PC-9 (cell line): ENCODE results near the gene KPNA1. TPM values are rescaled to one million over a fixed set of nuclear protein-coding genes. Genes with fewer than 3 reads are reported as not detected.

ENCODE experiments used
- BruUV-seq: library from RNA; stranded (reverse); fragments of 400-500 nt; replicated peaks from 2 replicates; lab custom pipeline; 2021; lab: Mats Ljungman, UMichigan
- CTCF ChIA-PET: fragments of 300-600 bp; sonication (Branson Sonifier 250); formaldehyde crosslinking; loops from one replicate; lab custom pipeline; 2022; ENCODE audit warnings: antibody characterized with exemption; lab: Charles Lee
- POLR2A ChIA-PET: fragments of 300-600 bp; sonication (Branson Sonifier 250); formaldehyde crosslinking; loops from one replicate; lab custom pipeline; 2022; ENCODE audit warnings: antibody characterized with exemption; ENCODE audit not compliant: unreplicated experiment; lab: Charles Lee
- DNase-seq, 2 experiments: peaks; one replicate each; pipeline versions ENCODE4 v3.0.0 to v3.0.0-alpha.2; 2015 to 2022; ENCODE audit warnings: mixed read lengths in 1 of 2
- H2AFZ ChIP-seq: fragments of 200-600 bp; sonication (generic); 2 replicates; pipeline ENCODE4 v1.8.1; 2017; ENCODE audit warnings: antibody characterized with exemption
- H3F3A ChIP-seq: fragments of 200-600 bp; sonication (generic); 2 replicates; pipeline ENCODE4 v1.8.1; 2017; ENCODE audit warnings: antibody characterized with exemption, mild to moderate bottlenecking, low read depth; ENCODE audit not compliant: insufficient read depth
- H3K27ac ChIP-seq: fragments of 200-600 bp; sonication (generic); 2 replicates; pipeline ENCODE4 v1.6.1; 2016; ENCODE audit warnings: mixed run types
- H3K27me3 ChIP-seq: fragments of 200-600 bp; sonication (generic); 2 replicates; pipeline ENCODE4 v1.6.1; 2016; ENCODE audit warnings: low read depth, mixed run types; ENCODE audit not compliant: insufficient read depth
- H3K36me3 ChIP-seq: fragments of 200-600 bp; sonication (generic); 2 replicates; pipeline ENCODE4 v1.6.1; 2016; ENCODE audit warnings: low read depth, mixed run types
- H3K4me1 ChIP-seq: fragments of 200-600 bp; sonication (generic); replicated peaks from 2 replicates; pipeline ENCODE4 v1.6.1; 2016; ENCODE audit warnings: mixed run types; ENCODE audit not compliant: insufficient read depth
- H3K4me2 ChIP-seq: fragments of 200-600 bp; sonication (generic); 2 replicates; pipeline ENCODE4 v1.6.1; 2017; ENCODE audit warnings: mixed run types
- H3K4me3 ChIP-seq: fragments of 200-600 bp; sonication (generic); 2 replicates; pipeline ENCODE4 v1.6.1; 2016; ENCODE audit warnings: mixed run types
- H3K79me2 ChIP-seq: fragments of 200-600 bp; sonication (generic); 2 replicates; pipeline ENCODE4 v1.6.1; 2017; ENCODE audit warnings: low read depth, mixed run types
- H3K9me2 ChIP-seq: fragments of 200-600 bp; sonication (generic); 2 replicates; pipeline ENCODE4 v1.8.1; 2017; ENCODE audit warnings: mild to moderate bottlenecking; ENCODE audit not compliant: insufficient read depth
- H3K9me3 ChIP-seq: fragments of 200-600 bp; sonication (generic); 2 replicates; pipeline ENCODE4 v1.8.1; 2016; ENCODE audit warnings: low read depth; ENCODE audit not compliant: insufficient read depth
- H4K20me1 ChIP-seq: fragments of 200-600 bp; sonication (generic); 2 replicates; pipeline ENCODE4 v1.8.1; 2017; ENCODE audit not compliant: insufficient read depth
- CTCF ChIP-seq: fragments of 200-600 bp; sonication (generic); conservative IDR thresholded peaks from 2 replicates; pipeline ENCODE4 v1.6.1; 2017; ENCODE audit warnings: mixed run types, antibody characterized with exemption, mild to moderate bottlenecking, moderate library complexity
- EZH2 ChIP-seq: fragments of 200-600 bp; sonication (generic); IDR thresholded peaks from 2 replicates; pipeline ENCODE4 v1.8.0; 2017; ENCODE audit warnings: antibody characterized with exemption, low read depth
- intact Hi-C: fragments of 100-400 bp; cut with micrococcal nuclease; formaldehyde crosslinking; loops from one replicate; pipeline ENCODE4 v1.10.0; 2022; ENCODE audit not compliant: unreplicated experiment
- total RNA-seq: library from RNA; stranded (reverse); gene quantifications from 2 replicates; pipeline ENCODE4 v1.2.3, GENCODE V29; 2021

The KPNA1 gene
- total RNA-seq, 1 experiment from 2014 or later: 89.2 TPM

DNA sequence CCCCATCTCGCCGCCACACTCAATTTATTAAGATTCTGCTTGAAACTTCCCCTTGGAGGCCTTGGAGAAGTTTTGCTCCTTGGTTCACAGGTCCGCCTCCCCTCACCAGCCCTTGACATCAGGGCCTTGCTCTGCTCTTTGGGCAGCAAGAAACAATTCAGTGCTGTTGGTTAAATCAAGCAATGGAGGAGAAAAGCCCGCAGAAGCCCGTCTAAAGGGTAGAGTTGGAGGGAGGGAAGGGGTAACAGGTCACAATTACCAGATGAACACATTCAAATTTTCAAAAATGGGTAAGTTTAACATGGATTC is 48.9 kb upstream of the KPNA1 start:
- ChIA-PET POLR2A (interaction anchor here (0.6 to 1.1 kb wide), 3 partner anchors 67 to 329 kb away, joined by 3 to 8 read pairs (median 4); no protein-coding TSS in a partner anchor), CTCF (interaction anchor here (1.1 kb wide), 1 partner anchor 116 kb away, joined by 6 read pairs; no protein-coding TSS in a partner anchor)
- H3K4me2 ChIP-seq: peak overlapping the region; percentile 99
- peak overlapping the region; percentile 72 for H3K27ac ChIP-seq
- BruUV-seq: TSS peak; percentile 64
- H3K4me1 ChIP-seq: peaks cover 14% of the 10 kb centered on the region; the same call in 1 of the 2 replicates
- intact Hi-C loops: loop anchor here (2.0 to 5.0 kb wide), 3 partner anchors 106 to 465 kb away; partner anchors contain the start of gene SLC49A4
- H3K4me3 ChIP-seq: peak overlapping the region; percentile 85
- no peaks in the 10 kb centered on the region for H3K9me2 ChIP-seq
- H2AFZ ChIP-seq: peak overlapping the region; percentile 91
- 0 out of 2 replicates have a peak, but pooled peaks cover 4% of the 10 kb centered on the region for H3F3A ChIP-seq
- H3K27me3 ChIP-seq: no peaks in the 10 kb centered on the region
- no peaks in the 10 kb centered on the region for H4K20me1 ChIP-seq
- H3K36me3 ChIP-seq: no peaks in the 10 kb centered on the region
- H3K9me3 ChIP-seq: no peaks in the 10 kb centered on the region
- no peak for DNase-seq
- no peak for TF ChIP-seq CTCF
- TF ChIP-seq EZH2: no peak
- peaks cover 6% of the 10 kb centered on the region; the same call in 1 of the 2 replicates for H3K79me2 ChIP-seq

DNA sequence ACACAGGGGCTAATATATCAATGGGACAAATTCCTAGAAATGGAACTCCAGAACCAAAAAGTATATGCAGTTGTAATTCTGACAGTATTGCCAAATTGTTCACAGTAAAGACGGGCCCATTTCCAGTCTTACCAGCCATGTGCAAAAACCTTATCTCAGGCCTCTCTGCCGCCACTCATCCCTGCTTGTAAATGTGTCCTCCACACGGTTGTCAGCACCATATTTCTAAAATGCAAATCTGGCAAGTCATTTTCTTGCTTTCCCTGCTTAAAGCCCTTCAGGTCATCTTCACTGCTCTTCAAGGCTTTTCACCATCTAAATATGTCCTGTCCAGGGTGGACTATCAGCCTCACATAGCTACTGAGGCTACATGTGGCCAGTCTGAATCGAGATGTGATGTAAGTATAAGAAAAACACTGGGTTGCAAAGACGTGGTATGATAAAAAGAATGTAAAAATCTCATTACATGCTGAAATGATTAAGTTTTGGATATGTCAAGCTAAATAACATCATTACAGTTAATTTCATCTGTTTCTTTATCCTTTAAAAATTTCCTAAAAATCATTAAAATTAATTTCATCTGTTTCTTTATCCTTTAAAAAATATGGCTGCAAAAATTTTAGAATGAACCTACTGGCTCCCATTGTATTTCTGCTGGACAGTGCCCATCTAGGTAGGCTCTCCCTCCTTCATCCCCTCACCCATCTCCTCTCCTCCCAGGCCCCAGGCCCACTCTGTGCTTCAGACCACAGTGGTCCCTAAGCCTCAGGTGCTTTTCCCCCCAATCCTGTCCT is 48.4 kb upstream of the KPNA1 start:
- peak overlapping the region; percentile 91 for H2AFZ ChIP-seq

More for the DNA sequence above, 48.4 kb upstream of the KPNA1 start:
- no peaks in the 10 kb centered on the region for H3K27me3 ChIP-seq
- peaks cover 14% of the 10 kb centered on the region; the same call in 1 of the 2 replicates for H3K4me1 ChIP-seq
- H3K4me2 ChIP-seq: peak overlapping the region; percentile 99
- H3F3A ChIP-seq: no peaks in the 10 kb centered on the region
- no peaks in the 10 kb centered on the region for H3K9me2 ChIP-seq
- H3K27ac ChIP-seq: peak overlapping the region; percentile 72; the same call in 1 of the 2 replicates
- H3K4me3 ChIP-seq: peak overlapping the region; percentile 85
- POLR2A ChIA-PET: no interaction called here
- peaks cover 6% of the 10 kb centered on the region; the same call in 1 of the 2 replicates for H3K79me2 ChIP-seq
- intact Hi-C loops: loop anchor here (2.0 to 5.0 kb wide), 3 partner anchors 106 to 466 kb away; partner anchors contain the start of gene SLC49A4
- no peaks in the 10 kb centered on the region for H3K36me3 ChIP-seq
- TF ChIP-seq EZH2 (no peak), CTCF (no peak)
- H3K9me3 ChIP-seq: no peaks in the 10 kb centered on the region
- CTCF ChIA-PET: no interaction called here
- DNase-seq: no peak
- H4K20me1 ChIP-seq: no peaks in the 10 kb centered on the region
- no TSS peak for BruUV-seq
